Osteoblast (primary cell): ENCODE data around the gene JARID2. TPM values are rescaled to one million over a fixed set of nuclear protein-coding genes. Genes with fewer than 3 reads are reported as not detected.

ENCODE experiments used
- DNase-seq: peaks from one replicate; pipeline ENCODE4 v3.0.0; 2011; ENCODE audit warnings: low spot score, mixed read lengths; ENCODE audit not compliant: insufficient read length; ENCODE audit errors: missing footprints
- H2AFZ ChIP-seq: 2 replicates; pipeline ENCODE4 v1.6.0; 2011; ENCODE audit warnings: mild to moderate bottlenecking, low read length
- H3K27ac ChIP-seq: 2 replicates; pipeline ENCODE4 v1.5.1; 2011; ENCODE audit warnings: mild to moderate bottlenecking, low read depth, low read length, moderate library complexity
- H3K27me3 ChIP-seq: 2 replicates; pipeline ENCODE4 v1.6.0; 2012; ENCODE audit warnings: mild to moderate bottlenecking, control low read depth, inconsistent platforms, low read length, moderate library complexity; ENCODE audit not compliant: insufficient read depth
- H3K36me3 ChIP-seq: 2 replicates; pipeline ENCODE4 v1.5.1; 2011; ENCODE audit warnings: mild to moderate bottlenecking, low read length, control low read depth, moderate library complexity; ENCODE audit not compliant: insufficient read depth
- H3K4me1 ChIP-seq: 2 replicates; pipeline ENCODE4 v1.5.1; 2011; ENCODE audit warnings: mild to moderate bottlenecking, low read length, control low read depth, moderate library complexity; ENCODE audit not compliant: insufficient read depth
- H3K4me2 ChIP-seq: 2 replicates; pipeline ENCODE4 v1.6.0; 2011; ENCODE audit warnings: mild to moderate bottlenecking, low read length; ENCODE audit not compliant: insufficient read depth
- H3K4me3 ChIP-seq: fragments of 200-600 bp; sonication (generic); 3 replicates; pipeline ENCODE4 v1.5.1; 2012; ENCODE audit warnings: mild to moderate bottlenecking, low read length, inconsistent platforms; ENCODE audit not compliant: insufficient read depth
- H3K79me2 ChIP-seq: 2 replicates; pipeline ENCODE4 v1.6.0; 2012; ENCODE audit warnings: mild to moderate bottlenecking, low read length, control low read depth, inconsistent platforms; ENCODE audit not compliant: insufficient read depth
- H3K9me3 ChIP-seq: 2 replicates; pipeline ENCODE4 v1.5.1; 2011; ENCODE audit warnings: low read depth, low read length, control low read depth
- H4K20me1 ChIP-seq: 2 replicates; pipeline ENCODE4 v1.6.0; 2012; ENCODE audit warnings: mild to moderate bottlenecking, low read length, control low read depth; ENCODE audit not compliant: insufficient read depth
- CTCF ChIP-seq: IDR thresholded peaks from 2 replicates; pipeline ENCODE4 v1.5.1; 2011; ENCODE audit warnings: mild to moderate bottlenecking, low read depth, low read length, moderate library complexity; ENCODE audit errors: extremely low read depth
- total RNA-seq: library from RNA; depleted of rRNA; stranded (reverse); fragments of >200 nt; gene quantifications from 2 replicates; pipeline ENCODE4 v1.2.3, GENCODE V29; 2012

The JARID2 gene
- total RNA-seq, 1 donor = 10.5 TPM

DNA sequence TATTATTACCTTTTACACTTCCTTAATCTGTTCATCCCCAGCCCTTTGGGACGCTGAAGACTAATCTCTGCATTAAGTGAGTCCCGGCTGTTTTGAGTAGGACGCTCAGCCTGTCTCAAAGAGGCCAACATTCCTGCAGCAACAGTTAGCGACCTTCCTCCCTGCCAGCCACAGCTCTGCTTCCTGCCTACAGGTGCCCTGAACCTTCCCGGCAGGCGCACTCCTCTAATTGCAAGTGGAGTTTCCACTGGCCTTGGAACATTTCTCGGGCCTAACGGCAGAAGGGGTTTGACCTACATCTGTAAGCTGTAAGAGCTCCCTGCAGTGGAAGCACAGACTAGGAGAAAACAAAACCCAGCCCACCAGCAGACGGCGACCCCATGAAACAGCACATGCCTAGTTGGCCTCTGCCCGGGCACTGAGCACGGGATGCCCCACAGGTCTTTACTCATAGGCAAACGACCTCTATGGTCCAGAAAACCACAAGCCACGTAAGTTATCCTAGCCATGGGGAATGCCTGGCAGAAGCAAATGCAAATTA lies 279.1 kb downstream of the JARID2 start:
- DNase-seq = no peak
- no peak for TF ChIP-seq CTCF
- no peak overlapping the region for H3K4me3 ChIP-seq
- H2AFZ ChIP-seq = no peak overlapping the region
- H3K4me2 ChIP-seq = no peak overlapping the region
- H3K9me3 ChIP-seq = no peaks in the 10 kb centered on the region
- no peaks in the 10 kb centered on the region for H3K79me2 ChIP-seq
- no peaks in the 10 kb centered on the region for H3K4me1 ChIP-seq
- H3K27ac ChIP-seq = no peak overlapping the region
- peaks cover 3% of the 10 kb centered on the region for H4K20me1 ChIP-seq
- H3K36me3 ChIP-seq = peaks cover 33% of the 10 kb centered on the region
- H3K27me3 ChIP-seq = no peaks in the 10 kb centered on the region

GRCh38 chr6:15526212-15526701 lies 280.4 kb downstream of the JARID2 start:
- no peaks in the 10 kb centered on the region for H3K9me3 ChIP-seq
- peaks cover 3% of the 10 kb centered on the region for H4K20me1 ChIP-seq
- no peak overlapping the region for H3K4me2 ChIP-seq
- no peaks in the 10 kb centered on the region for H3K79me2 ChIP-seq
- H3K4me1 ChIP-seq = no peaks in the 10 kb centered on the region
- peaks cover 27% of the 10 kb centered on the region for H3K36me3 ChIP-seq
- DNase-seq = peak; percentile 52
- no peak for TF ChIP-seq CTCF
- no peak overlapping the region for H3K4me3 ChIP-seq
- no peaks in the 10 kb centered on the region for H3K27me3 ChIP-seq
- no peak overlapping the region for H3K27ac ChIP-seq
- H2AFZ ChIP-seq = no peak overlapping the region

DNA sequence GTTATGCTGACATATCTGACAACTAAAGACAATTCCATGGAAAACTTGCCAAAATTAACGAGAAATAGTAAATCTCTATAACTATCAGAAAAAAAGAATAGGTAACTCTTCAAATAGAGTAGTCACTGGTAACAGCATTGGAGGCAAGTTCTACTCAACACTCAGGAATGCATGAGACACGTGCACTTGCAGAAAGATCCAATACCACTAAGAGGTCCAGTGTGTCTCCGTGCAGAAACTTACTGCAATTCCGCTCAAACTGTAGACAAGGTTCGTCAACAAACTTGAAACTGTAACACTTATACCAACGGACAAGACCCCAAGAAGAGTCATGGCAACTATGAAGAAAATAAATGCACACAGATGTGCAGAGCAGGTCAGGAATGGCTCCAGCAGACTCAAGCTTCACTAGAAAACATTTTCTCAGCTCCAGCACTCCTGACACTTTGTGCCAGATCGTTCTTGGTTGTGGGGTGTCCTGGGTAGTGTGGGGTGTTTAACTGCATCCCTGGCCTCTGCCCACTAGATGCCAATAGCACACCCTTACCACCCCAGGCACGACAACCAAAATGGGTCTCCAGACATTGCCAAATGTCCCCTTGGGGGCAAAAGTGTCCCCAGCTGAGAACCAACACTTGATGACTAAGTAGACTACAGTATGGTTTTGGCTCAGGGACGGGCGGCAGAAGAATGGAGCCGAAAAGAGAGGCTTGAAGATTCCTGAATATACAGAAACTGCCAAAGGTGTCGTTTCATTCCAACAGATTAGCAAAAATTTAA lies 282.2 kb downstream of the JARID2 start:
- Histone ChIP-seq H3K36me3 (peaks cover 21% of the 10 kb centered on the region), H2AFZ (no peak overlapping the region), H3K79me2 (no peaks in the 10 kb centered on the region), H3K9me3 (no peaks in the 10 kb centered on the region), H3K27ac (no peak overlapping the region), H3K27me3 (no peaks in the 10 kb centered on the region), H3K4me2 (no peak overlapping the region), H3K4me3 (no peak overlapping the region), H3K4me1 (no peaks in the 10 kb centered on the region), H4K20me1 (peaks cover 3% of the 10 kb centered on the region)
- DNase-seq = peak; percentile 43
- TF ChIP-seq CTCF = no peak

DNA sequence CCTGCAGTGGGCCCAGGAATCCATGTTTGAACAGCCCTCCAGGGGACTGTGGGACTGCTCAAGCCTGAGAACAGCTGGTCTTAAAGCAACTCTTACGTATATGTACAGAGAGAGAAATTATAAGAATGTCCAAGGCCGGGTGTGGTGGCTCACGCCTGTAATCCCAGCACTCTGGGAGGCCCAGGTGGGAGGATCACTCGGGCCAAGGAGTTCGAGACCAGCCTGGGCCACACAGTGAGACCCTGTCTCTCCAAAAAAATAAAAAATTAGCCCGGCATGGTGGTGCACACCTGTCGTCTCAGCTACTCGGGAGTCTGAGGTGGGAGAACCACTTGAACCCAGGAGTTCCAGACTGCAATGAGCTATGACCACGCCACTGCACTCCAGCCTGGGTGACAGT lies 283.0 kb downstream of the JARID2 start:
- Histone ChIP-seq H3K4me3 (no peak overlapping the region), H3K4me1 (no peaks in the 10 kb centered on the region), H3K9me3 (no peaks in the 10 kb centered on the region), H3K27ac (no peak overlapping the region), H3K36me3 (peaks cover 16% of the 10 kb centered on the region), H3K79me2 (no peaks in the 10 kb centered on the region), H4K20me1 (peaks cover 3% of the 10 kb centered on the region), H3K27me3 (no peaks in the 10 kb centered on the region), H3K4me2 (no peak overlapping the region), H2AFZ (no peak overlapping the region)
- no peak for TF ChIP-seq CTCF
- no peak for DNase-seq
